ENCODE measurements around the gene ABI2.
A peak's percentile ranks its signal among the peaks of the same experiment; 100 is the strongest.
"Not testable (repeated sequence)": the region's sequence is repeated elsewhere in the genome, so short reads cannot be mapped to it uniquely, and the experiment has no call there.

The ABI2 gene

DNA sequence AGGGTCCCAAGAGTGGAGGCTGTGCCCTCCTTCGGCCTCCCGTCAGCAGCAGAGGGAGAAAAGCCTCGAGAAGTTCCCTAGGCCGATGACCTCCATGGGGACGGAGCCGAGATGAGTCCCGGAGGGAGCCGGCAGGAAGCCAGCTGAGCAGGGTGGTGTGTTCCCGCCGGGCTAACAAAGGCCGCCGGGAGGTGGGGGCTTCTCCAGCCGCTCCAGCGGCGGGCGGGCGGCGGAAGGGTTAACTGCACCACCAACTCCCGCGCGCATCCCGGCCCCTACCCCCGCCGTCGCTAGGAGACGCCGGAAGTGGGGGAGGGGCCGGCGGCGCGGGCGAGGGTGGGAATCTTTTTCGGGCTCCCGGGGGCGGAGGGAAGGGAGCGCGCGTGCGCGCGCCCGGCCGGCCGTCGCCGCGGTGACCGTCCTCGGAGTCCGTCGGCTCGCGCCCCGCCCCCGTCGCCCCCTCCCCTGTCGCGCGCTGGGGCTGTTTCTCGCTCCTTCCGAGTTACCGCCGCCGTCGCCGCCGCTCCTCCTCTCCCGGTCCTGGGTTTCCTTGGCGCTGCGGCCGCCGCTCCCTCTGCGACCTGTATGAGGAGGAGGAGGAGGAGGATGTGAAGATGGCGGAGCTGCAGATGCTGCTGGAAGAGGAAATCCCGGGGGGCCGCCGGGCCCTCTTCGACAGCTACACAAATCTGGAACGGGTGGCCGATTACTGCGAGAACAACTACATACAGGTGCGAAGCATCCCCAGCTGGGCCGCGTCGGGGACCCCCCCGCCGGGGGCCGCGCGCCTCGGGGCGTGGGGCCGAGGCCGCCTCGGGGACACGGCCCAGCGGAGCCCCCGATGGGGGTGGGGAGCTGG is at the start of gene ABI2:
Gene ABI2, plus strand, starts transcription at position 494 of the 859 bp plus-strand sequence. Its CDS starts 121 bp downstream, at position 615.
- peak; percentile 23 to 45 for DNase-seq (ENCODE audit: low read depth in 2 of 2)

DNA sequence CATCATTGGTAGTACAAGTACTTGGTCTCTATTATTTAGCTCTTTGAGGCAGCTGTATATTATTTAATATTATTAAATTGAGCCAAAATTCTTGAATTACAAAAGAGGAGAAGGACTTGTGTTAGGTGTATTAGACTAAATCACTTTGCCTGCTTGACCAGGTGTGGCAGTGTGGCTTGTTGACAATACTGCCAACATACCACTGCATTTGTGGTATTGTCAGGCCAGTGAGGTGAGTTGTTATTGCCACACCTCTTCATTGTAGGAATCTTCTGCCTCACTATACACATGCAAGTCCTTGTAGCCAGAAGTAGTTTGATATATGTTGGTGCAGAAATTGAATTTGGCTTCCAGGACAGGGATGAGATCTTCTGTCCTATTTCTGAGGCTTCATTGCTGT is 48.9 kb upstream of the ABI2 start:
- DNase-seq (ENCODE audit: low read depth in 2 of 2): no peak

DNA sequence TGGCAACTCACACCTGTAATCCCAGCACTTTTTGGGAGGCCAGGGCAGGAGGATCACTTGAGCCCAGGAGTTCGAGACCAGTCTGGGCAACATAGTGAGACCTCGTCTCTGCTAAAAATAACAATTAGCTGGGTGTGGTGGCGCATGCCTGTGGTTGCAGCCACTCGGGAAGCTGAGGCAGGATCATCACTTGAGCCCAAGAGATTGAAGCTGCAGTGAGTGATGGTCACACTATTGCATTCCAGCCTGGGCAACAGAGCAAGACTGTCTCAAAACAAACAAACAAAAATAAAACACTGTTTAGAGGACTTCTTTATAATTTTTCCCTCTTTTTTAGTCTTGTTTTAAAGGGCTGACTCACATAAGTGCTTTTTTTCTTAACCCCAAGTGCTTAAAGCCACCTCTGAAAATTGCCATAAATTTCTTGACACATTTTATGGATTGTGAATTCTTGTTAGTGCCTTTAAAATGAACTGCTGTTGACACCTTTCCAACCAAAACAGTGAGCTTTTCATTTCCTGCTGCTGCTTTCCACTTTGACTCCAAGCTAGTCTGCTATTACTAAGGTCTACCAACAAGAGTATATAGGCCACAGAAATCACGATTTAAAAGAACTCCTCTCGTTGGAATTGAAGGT is 47.6 kb upstream of the ABI2 start:
- DNase-seq (ENCODE audit: low read depth in 2 of 2): no peak

DNA sequence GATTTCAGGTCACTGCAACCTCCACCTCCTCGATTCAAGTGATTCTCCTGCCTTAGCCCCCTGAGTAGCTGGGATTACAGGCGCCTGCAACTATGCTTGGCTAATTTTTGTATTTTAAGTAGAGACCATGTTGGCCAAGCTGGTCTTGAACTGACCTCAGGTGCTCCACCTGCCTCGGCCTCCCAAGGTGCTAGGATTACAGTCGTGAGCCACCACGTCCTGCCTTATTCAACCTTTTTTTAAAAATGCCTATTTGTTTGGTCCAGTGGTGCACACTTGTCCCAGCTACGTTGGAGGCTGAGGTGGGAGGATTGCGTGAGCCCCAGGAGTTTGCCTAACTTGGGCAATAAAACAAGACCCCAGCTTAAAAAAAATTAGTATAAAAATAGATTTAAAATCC is 46.1 kb upstream of the ABI2 start:
- DNase-seq (ENCODE audit: low read depth in 2 of 2): no peak

DNA sequence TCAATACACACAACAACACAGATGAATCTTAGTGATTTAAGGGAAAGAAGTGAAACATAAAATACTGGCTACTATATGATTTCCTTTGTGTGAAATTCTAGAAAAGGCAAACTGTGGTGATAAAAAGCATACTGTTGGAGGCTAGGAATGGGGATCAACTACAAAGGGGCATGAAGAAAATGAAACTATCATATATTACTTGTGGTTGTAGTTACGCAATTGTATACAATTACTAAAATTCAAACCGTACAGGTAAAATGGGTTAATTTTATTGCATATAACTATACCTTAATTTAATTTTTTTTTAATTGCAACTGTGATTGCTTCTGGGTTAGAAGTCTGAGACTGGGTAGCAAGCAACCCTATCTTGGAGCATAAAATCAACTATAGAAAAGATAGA is 41.7 kb upstream of the ABI2 start:
- DNase-seq (ENCODE audit: low read depth in 2 of 2): no peak

DNA sequence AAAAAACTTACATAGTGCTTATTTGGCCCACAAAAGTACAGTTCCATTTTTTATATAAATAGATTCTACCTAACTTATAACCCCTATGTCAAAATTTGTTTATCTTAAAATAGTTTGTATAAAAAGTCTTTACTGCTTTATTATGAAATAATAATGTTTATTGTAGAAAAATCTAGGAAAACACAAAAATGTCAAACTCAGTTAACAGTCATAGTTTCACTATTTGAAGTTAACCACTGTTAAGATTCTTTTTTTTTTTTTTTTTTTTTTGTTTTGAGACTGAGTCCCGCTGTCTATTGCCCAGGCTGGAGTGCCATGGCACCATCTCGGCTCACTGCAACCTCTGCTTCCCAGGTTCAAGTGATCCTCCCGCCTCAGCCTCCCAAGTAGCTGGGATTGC is 26.5 kb upstream of the ABI2 start:
- DNase-seq (ENCODE audit: low read depth in 2 of 2): no peak

DNA sequence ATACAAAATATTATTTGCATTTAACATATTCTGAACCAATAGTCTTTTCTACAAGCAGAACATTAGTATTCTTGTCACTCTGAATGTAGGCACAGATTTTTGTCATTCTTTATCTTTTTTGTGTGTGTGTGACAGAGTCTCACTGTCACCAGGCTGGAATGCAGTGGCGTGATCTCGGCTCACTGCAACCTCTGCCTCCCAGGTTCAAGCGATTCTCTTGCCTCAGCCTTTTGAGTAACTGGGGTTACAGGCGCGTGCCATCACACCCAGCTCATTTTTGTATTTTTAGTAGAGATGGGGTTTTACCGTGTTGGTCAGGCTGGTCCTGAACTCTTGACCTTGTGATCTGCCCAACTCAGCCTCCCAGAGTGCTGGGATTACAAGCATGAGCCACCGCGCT is 25.6 kb upstream of the ABI2 start:
- not testable (repeated sequence) for DNase-seq (ENCODE audit: low read depth in 2 of 2)

DNA sequence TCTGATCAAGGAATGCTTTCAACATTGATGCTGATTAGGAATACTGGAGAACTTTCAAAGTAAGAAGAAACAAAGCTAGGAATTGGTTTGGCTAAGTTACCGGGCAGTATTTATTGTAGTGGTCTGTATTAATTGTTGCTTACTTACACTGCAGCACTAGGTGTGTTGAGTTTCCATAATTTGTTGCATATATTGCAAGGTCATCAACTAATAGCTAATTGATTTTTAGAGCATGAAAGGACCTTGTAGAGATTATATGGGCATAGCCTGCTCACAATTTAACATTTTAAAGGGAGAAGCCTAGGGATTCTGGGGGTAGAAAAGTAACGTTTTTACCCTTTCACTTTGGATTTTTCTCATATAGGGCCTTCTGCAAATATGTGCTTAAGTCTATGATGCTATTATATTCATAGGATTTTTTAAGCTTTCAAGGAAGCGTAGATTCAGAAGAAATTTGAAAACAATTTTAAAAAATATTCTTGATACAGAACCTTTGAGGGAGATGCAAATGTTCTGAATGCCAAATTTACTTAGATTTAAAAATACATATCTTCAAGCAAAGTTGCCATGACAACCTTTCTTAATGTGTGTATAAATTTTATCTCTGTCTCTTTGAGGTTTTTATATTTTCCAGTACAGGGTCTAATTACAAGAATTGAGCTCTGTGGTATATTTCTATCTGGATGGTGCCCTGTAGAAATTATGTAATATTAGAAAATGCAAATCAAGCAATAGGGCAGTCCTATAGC is 17.3 kb upstream of the ABI2 start:
- no peak for DNase-seq (ENCODE audit: low read depth in 2 of 2)

DNA sequence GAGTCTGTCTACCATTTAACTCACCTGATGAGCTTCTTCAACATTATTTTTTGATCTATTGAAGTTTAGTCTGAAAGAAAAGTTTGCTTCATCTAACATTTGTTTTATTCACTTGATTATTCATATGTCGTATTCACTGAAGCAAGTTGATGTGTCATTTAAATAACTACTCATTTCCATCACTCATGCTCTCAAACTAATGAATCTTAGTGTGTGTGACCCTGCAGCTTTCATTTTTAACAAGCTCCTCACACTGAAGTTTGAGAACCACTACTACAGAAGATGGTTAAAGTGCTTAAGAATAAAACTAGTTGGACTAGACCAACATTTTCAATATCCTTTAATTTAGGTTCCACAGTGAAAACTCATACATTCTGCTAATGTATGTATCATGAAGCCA is 1.8 kb upstream of the ABI2 start:
- no peak for DNase-seq (ENCODE audit: low read depth in 2 of 2)

DNA sequence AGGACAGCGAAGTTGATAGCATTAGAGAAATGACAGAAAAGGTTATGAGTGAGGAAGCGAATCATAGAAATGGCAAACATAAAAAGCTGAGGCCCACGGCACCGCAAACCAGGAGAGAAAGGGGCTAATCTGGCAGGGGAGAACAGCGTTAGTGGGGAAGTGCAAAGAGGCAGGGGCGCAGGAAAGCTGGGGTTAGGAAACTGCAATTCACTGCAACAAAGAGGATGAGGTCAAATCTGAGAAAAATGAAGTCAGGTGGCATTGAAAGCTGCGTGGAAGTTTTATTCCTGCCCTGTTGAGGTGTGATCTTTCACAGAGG is 653 bp upstream of the ABI2 start:
- no peak for DNase-seq (ENCODE audit: low read depth in 2 of 2)

DNA sequence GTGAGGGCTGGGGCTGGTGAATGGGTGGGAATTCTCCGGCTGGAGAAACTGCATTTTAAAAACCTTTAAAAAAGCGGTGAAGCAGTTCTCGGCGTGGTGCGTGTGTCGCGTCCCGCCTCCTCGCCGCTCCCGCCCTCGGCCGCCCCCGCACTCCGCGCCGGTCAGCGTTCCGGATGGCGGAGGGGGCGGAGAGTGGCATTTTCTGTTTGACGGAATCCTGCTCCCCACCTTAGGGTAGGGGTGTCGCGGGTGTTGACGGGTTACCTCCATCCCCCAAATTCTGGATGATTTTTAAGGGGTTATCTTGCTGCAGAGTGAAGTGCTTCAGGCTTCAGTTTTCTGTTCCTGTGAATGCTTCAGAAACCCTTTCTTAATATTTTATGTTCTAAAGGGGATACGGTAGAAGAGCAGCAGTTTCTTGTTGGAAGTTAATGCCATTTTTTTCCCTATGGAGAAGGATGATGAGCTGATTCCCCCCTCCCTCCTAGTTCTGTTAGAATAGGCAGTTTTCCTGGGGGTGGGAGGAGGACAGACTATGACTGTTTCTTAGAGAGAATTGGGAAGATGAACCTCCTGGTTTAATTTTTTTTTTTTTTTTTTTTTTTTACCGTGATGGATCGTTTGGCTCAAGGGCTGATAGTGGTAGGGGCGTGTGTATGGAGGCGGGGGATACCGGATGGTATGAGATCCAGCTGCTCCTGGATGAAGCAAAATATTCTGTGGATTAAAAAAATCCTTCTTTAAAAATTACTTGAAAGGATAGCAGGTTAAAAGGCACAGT is 756 bp downstream of the ABI2 start:
- peak in 1 of 2 donors; percentile 21 for DNase-seq (ENCODE audit: low read depth in 2 of 2)

DNA sequence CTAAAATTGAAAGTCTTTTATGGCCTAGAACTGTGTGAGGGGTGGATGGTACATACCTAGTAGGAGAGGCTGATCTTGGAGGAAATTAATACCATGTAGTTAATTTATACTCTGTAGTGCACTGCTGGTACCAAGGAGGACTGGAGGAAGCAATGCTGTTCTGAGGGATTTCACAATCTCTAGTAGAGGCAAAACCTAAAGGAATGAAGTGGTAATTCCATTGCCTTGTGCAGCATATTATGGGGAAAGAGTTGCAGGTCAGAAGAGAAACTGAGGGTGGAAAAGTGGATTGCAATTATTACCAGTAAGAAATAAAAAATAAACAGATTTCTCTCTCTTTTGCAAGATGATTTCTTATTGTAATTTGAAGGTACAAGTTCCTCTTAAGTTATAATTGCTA is 2.2 kb downstream of the ABI2 start:
- DNase-seq (ENCODE audit: low read depth in 2 of 2): no peak

DNA sequence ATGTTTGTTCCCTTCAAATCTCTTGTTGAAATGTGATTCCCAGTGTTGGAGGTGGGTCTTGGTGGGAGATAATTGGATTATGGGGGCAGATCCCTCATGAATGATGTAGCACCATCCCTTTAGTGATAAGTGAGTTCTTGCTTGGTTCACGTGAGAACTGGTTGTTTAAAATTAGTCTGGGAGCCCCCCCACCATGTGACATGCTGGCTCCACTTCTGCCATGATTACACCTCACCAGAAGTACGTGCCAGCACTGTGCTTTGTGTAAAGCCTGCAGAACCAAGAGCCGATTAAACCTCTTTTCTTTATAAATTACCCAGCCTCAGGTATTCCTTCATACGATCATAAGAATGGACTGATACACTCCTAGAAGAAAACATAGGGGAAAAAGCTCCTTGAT is 10.1 kb downstream of the ABI2 start:
- DNase-seq (ENCODE audit: low read depth in 2 of 2): no peak

DNA sequence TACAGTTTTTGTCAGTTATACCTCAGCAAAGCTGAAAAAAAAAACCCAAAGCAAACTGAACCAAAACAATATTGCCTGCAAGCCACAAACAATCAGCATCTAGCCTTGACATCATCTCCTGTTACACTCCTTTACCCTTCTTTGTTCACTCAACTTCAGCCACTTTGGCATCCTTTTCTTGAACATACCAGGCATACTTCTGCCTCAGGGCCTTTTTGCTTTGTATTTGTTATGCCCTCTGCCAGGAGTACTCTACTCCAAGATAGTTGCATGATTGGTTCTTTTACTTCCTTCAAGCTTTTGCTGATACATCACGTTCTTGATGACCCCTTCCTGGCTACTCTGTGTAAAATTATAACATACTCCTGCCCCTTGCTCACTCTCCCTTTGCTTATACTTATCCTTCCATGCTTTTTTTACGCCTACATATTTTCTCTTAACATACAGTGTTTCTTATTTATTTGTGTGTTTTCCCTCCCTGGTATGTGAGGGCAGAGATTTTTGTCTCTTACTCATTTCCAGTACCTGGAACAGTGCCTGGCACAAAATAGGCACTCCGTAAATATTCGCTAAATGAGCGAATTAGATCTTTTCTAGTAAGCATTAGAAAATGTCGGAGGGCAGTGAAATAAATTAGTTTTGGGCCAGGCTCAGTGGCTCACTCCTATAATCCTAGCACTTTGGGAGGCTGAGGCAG is 12.7 kb downstream of the ABI2 start:
- no peak for DNase-seq (ENCODE audit: low read depth in 2 of 2)

DNA sequence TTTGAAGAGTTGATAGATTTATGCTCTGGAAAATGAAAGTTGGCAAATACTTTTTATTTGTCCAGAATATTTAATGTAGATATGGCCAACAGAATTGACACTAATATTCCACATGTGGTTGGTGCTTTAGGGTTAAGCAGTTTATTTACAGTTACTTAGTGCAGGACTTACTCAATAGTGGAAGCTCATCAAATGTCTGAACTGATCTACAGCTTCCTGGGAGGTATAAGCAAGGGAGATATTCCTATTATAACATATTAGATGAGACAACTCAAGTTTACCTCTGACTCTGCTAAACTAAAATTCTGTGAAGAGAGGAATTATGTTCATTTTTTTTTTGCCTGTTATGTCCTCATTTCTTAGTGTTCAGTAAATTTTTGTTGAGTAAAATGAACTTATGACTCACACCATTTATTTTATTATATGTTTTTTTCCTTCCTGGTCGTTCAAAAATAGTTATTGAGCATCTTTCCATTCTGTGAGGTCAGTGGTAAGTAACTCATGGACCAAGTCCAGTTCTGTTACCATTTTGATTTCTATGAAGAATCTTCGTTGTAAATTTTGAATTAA is 13.6 kb downstream of the ABI2 start:
- DNase-seq (ENCODE audit: low read depth in 2 of 2): no peak

DNA sequence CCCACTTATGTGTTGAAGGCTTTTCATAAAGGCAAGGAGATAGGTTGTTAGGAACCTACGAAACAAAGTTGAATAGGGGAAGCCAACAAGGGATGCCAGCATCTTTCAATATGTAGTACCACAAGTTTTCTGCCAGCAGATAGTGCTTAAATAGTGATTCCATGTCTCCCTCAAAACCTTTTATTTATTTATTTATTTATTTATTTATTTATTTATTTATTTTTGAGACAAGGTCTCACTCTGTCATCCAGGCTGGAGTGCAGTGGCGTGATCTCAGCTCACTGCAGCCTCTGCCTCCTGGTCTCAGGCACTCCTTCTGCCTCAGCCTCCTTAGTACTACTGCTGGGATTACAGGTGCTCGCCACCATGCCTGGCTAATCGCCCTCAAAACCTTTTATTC is 14.2 kb downstream of the ABI2 start:
- not testable (repeated sequence) for DNase-seq (ENCODE audit: low read depth in 2 of 2)

DNA sequence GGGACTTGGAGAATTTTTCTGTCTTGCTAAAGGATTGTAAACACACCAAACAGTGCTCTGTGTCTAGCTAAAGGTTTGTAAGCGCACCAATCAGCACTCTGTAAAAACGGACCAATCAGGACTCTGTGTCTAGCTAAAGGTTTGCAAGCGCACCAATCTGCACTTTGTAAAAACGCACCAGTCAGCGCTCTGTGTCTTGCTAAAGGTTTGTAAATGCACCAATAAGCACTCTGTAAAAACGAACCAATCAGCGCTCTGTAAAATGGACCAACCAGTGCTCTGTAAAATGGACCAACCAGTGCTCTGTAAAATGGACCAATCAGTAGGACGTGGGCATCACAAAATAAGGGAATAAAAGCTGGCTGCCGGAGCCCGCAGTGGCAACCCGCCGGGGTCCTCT is 16.5 kb downstream of the ABI2 start:
- no peak for DNase-seq (ENCODE audit: low read depth in 2 of 2)

DNA sequence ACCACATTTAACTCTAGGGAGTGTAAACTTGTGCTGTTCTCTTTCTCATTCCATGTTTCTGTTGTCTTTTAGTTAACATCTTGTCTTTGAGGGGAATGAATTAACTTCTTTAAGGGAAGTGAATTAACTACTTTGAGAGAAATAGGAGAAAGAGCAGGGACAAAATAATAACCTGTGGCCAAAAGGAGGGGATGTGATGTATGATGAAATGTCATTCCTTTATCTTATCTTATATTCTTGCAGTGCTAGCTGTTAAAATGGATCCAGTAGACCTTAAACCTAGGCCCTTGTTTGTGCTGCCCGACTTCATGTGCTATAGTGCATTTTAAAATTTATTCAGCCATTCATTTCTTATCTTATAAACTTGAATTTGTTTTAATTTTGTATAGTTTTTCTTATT is 18.4 kb downstream of the ABI2 start:
- DNase-seq (ENCODE audit: low read depth in 2 of 2): no peak

DNA sequence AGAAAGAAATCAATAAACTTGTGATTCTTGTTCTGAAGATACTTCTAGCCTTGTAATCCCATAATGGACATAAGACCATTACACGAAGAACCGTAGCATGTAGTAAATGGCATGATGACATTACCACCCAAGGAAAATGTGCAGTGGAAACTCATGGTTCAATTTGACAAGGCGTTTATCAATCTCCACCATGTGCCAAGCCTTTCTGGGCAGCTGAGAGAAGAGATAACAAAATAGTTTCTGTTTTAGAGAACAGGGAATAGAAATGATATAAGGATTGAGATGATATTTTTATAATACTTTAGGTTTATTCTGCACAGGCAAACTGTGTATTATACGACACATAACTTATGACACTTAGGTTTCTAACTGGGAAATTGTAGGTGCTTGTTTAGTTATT is 19.2 kb downstream of the ABI2 start:
- no peak for DNase-seq (ENCODE audit: low read depth in 2 of 2)

DNA sequence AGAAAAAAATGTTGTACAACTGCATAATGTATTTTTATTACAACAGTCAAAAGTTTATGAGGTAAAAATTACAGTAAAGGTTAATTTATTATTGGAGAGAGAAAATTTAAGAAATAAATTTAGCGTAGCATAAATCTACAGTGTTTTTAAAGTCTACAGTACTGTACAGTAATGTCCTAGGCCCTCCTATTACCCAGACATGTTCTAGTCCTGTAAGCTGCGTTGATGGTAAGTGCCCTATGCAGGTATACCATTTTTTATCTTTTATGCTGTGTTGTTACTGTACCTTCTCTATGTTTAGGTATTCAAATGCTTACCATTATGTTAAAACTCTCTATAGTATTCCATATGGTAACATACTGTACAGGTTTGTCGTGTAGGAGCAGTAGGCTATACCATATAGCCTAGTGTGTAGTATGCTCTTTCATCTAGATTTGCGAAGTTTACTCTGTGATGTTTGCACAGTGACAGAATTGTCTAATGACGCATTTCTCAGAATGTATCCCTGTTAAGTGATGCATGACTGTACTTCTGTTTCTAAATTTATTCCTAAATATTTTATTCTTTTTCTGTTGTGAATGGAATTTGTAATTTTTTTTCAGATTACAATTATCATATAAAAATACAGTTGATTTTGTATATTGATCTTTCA is 24.5 kb downstream of the ABI2 start:
- no peak for DNase-seq (ENCODE audit: low read depth in 2 of 2)

DNA sequence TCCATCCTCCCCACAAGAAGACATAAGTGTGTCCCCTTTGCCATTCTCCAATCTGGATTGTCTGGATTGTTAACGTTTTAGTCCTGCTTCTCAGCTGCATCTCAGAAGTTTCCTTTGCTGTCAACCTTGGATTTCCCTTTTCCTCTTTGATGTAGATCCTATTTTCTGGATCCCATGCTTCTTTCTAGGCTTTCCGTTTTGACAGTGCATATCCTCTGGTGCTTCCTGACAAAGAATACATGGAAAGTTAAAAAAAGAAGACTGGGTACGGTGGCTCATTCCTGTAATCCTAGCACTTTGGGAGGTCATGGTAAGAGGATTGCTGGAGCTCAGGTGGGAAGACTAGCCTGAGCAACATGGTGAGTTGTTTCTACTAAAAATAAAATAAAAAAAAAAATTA is 26.8 kb downstream of the ABI2 start:
- no peak for DNase-seq (ENCODE audit: low read depth in 2 of 2)

Data from stimulated activated CD4-positive, alpha-beta T cell treated with anti-CD3 and anti-CD28 coated beads, Interleukin-1b, Interleukin-23, amount 100 ng/mL, for 1 hour (primary cell).